ENCODE results near the gene AGAP3.

DNA sequence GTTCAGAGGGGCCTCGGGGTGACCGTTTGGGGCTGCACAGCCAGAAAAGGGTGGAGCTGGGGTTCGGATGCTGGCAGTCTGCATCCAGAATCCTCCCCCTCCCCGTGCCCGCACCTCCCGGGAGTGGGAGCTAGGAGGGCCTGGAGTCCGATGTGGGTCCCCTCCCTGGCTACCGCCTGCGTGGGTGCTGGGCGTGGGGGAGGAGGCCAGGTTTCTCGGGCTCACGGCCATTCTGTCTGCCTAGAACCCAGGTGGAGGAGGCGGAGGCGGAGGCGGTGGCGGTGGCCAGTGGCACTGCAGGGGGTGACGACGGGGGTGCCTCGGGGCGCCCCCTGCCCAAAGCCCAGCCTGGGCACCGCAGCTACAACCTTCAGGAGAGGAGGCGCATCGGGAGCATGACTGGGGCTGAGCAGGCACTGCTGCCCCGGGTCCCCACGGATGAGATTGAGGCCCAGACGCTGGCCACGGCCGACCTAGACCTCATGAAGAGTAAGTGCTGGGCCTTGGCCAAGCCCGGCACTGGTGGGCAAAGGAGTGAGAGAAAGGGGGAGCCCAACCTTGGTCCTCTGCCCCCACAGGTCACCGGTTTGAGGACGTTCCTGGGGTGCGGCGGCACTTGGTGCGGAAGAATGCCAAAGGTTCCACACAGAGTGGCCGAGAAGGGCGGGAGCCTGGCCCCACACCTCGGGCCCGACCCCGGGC, 19.9 kb upstream of the AGAP3 start:
- TF ChIP-seq CTCF (IDR thresholded peaks at IDR 0.05): no peak
- no peak for TF ChIP-seq SIN3A (IDR thresholded peaks at IDR 0.05; ENCODE audit: borderline replicate concordance, low read depth, low read length)
- TF ChIP-seq POLR2AphosphoS5 (IDR thresholded peaks at IDR 0.05; ENCODE audit: low read depth, low read length): no peak
- TF ChIP-seq, protein P1, sequence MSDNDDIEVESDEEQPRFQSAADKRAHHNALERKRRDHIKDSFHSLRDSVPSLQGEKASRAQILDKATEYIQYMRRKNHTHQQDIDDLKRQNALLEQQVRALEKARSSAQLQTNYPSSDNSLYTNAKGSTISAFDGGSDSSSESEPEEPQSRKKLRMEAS (IDR thresholded peaks at IDR 0.05; ENCODE audit: low read depth): no peak
- no peak for TF ChIP-seq SMC3 (IDR thresholded peaks at IDR 0.05; ENCODE audit: low read depth, low read length)
- no peak for TF ChIP-seq YY1 (IDR thresholded peaks at IDR 0.05; ENCODE audit: low read depth)

Measured in SK-N-SH (cell line).